Measurements from ENCODE around the gene NLRP2B. TPM values are rescaled to one million over a fixed set of nuclear protein-coding genes. Genes with fewer than 3 reads are reported as not detected.
"Not testable (repeated sequence)": the region's sequence is repeated elsewhere in the genome, so short reads cannot be mapped to it uniquely, and the experiment has no call there.

NLRP2B gene
- total RNA-seq, 1 experiment from 2014 or later, result not detected

DNA sequence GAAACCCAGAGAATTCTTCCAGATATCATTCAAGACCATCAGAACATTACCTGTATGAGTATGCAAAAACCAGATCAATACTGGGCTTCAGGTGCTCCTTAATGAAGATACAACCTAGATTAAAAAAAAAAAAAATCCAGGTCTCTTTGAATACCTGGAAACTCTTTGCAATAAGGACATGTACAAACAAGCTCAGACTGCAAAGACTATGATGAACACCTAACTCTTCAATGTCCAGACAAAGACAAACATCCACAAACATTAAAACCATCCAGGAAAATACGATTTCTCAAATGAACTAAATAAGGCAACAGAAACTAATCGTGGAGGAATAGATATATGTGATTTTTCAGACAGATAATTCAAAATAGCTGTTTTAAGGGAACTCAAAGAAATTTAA lies 38.7 kb downstream of the NLRP2B start (continued):
- TF ChIP-seq, protein P1, sequence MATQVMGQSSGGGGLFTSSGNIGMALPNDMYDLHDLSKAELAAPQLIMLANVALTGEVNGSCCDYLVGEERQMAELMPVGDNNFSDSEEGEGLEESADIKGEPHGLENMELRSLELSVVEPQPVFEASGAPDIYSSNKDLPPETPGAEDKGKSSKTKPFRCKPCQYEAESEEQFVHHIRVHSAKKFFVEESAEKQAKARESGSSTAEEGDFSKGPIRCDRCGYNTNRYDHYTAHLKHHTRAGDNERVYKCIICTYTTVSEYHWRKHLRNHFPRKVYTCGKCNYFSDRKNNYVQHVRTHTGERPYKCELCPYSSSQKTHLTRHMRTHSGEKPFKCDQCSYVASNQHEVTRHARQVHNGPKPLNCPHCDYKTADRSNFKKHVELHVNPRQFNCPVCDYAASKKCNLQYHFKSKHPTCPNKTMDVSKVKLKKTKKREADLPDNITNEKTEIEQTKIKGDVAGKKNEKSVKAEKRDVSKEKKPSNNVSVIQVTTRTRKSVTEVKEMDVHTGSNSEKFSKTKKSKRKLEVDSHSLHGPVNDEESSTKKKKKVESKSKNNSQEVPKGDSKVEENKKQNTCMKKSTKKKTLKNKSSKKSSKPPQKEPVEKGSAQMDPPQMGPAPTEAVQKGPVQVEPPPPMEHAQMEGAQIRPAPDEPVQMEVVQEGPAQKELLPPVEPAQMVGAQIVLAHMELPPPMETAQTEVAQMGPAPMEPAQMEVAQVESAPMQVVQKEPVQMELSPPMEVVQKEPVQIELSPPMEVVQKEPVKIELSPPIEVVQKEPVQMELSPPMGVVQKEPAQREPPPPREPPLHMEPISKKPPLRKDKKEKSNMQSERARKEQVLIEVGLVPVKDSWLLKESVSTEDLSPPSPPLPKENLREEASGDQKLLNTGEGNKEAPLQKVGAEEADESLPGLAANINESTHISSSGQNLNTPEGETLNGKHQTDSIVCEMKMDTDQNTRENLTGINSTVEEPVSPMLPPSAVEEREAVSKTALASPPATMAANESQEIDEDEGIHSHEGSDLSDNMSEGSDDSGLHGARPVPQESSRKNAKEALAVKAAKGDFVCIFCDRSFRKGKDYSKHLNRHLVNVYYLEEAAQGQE (IDR thresholded peaks at IDR 0.05; ENCODE audit: low read depth), result no peak
- TF ChIP-seq, protein P2, sequence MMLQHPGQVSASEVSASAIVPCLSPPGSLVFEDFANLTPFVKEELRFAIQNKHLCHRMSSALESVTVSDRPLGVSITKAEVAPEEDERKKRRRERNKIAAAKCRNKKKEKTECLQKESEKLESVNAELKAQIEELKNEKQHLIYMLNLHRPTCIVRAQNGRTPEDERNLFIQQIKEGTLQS (IDR thresholded peaks at IDR 0.05), result no peak
- no peak for TF ChIP-seq CEBPB (IDR thresholded peaks at IDR 0.05; ENCODE audit: low read depth)
- TF ChIP-seq MAX (IDR thresholded peaks at IDR 0.05), result no peak

GRCh38 chrX:57640674-57641016 lies 39.4 kb downstream of the NLRP2B start:
- Histone ChIP-seq H3K4me3 (replicated peaks in 1 of 2; ENCODE audit: low read depth in 1 of 2, low read length in 2 of 2) (no peak overlapping the region), H3K9me3 (ENCODE audit: control insufficient read depth in 1 of 2, insufficient read depth in 1 of 2, low read depth in 1 of 2, low read length in 2 of 2) (no peaks in the 10 kb centered on the region), H3K9me2 (ENCODE audit: insufficient read depth) (no peaks in the 10 kb centered on the region), H3K79me2 (ENCODE audit: insufficient read depth, low read length) (no peaks in the 10 kb centered on the region), H3K27me3 (ENCODE audit: insufficient read depth, low read length) (no peaks in the 10 kb centered on the region), H3K4me2 (ENCODE audit: low read length) (no peak overlapping the region), H3K9ac (ENCODE audit: low read length) (no peak overlapping the region), H3K36me3 (ENCODE audit: control insufficient read depth in 1 of 2, insufficient read depth in 2 of 2, low read length in 2 of 2) (no peaks in the 10 kb centered on the region), H3K27ac (ENCODE audit: low read depth, low read length) (no peak overlapping the region), H3K4me1 (ENCODE audit: control insufficient read depth in 1 of 2, insufficient read depth in 2 of 2, low read length in 2 of 2) (no peaks in the 10 kb centered on the region), H4K20me1 (ENCODE audit: insufficient read depth) (no peaks in the 10 kb centered on the region), H2AFZ (ENCODE audit: low read depth, low read length, poor library complexity, severe bottlenecking) (no peak overlapping the region)
- ChIA-PET POLR2A (no interaction called here), CTCF (no interaction called here), RAD21 (ENCODE audit: low non-redundant PET in 1 of 2, low total read pairs in 2 of 2, uncharacterized antibody in 2 of 2, unreplicated experiment in 2 of 2) (no interaction called here)
- intact Hi-C loops (cut with micrococcal nuclease), result no loop called here
- DNase-seq (ENCODE audit: low read depth, low spot score), result no peak
- BruUV-seq (replicated peaks), result no TSS peak
- no peak for ATAC-seq
- no peak for TF ChIP-seq EGR1 (IDR thresholded peaks at IDR 0.05; ENCODE audit: low read depth)

GRCh38 chrX:57629438-57629837 lies 50.6 kb downstream of the NLRP2B start:
- H3K9ac ChIP-seq (ENCODE audit: low read length); H3K27me3 ChIP-seq (ENCODE audit: insufficient read depth, low read length); ATAC-seq; H3K9me3 ChIP-seq (ENCODE audit: control insufficient read depth in 1 of 2, insufficient read depth in 1 of 2, low read depth in 1 of 2, low read length in 2 of 2); H3K4me2 ChIP-seq (ENCODE audit: low read length); H4K20me1 ChIP-seq (ENCODE audit: insufficient read depth); H2AFZ ChIP-seq (ENCODE audit: low read depth, low read length, poor library complexity, severe bottlenecking); intact Hi-C loops (cut with micrococcal nuclease); POLR2A ChIA-PET; H3K27ac ChIP-seq (ENCODE audit: low read depth, low read length); H3K4me3 ChIP-seq (replicated peaks in 1 of 2; ENCODE audit: low read depth in 1 of 2, low read length in 2 of 2); H3K4me1 ChIP-seq (ENCODE audit: control insufficient read depth in 1 of 2, insufficient read depth in 2 of 2, low read length in 2 of 2); RAD21 ChIA-PET (ENCODE audit: low non-redundant PET in 1 of 2, low total read pairs in 2 of 2, uncharacterized antibody in 2 of 2, unreplicated experiment in 2 of 2); CTCF ChIA-PET; H3K9me2 ChIP-seq (ENCODE audit: insufficient read depth); DNase-seq (ENCODE audit: low read depth, low spot score); H3K36me3 ChIP-seq (ENCODE audit: control insufficient read depth in 1 of 2, insufficient read depth in 2 of 2, low read length in 2 of 2); H3K79me2 ChIP-seq (ENCODE audit: insufficient read depth, low read length); BruUV-seq (replicated peaks): not testable (repeated sequence)

Other genes with a start within 250 kb of the NLRP2B start
- 7.2 TPM for gene ZXDB, start 88.2 kb downstream of the NLRP2B start, total RNA-seq (2021; ENCODE audit: unreplicated experiment)
- 3.8 TPM for gene ZXDA, start 230.2 kb upstream of the NLRP2B start, total RNA-seq (2021; ENCODE audit: unreplicated experiment)